GM23338 (cell line): ENCODE measurements around the gene PALLD. TPM values are rescaled to one million over a fixed set of nuclear protein-coding genes. Genes with fewer than 3 reads are reported as not detected.

Experiments used
- ATAC-seq: fragments of 200-7000 bp; cut with Tn5 transposase; 3 replicates; pipeline ENCODE4 v1.9.1; 2020
- DNase-seq: peaks from one replicate; pipeline ENCODE4 v3.0.0-alpha.2; 2015; ENCODE audit warnings: low spot score
- H2AFZ ChIP-seq: fragments of 200-600 bp; sonication (generic); 2 replicates; pipeline ENCODE4 v1.8.0; 2016; ENCODE audit warnings: antibody characterized with exemption, mild to moderate bottlenecking, moderate library complexity
- H3F3A ChIP-seq: fragments of 200-600 bp; sonication (generic); replicated peaks from 2 replicates; pipeline ENCODE4 v1.8.0; 2017; ENCODE audit warnings: antibody characterized with exemption, mixed run types, low read depth
- H3K27ac ChIP-seq: fragments of 200-600 bp; sonication (generic); 2 replicates; pipeline ENCODE4 v1.6.1; 2016; ENCODE audit warnings: low read depth
- H3K27me3 ChIP-seq: fragments of 200-600 bp; sonication (generic); 2 replicates; pipeline ENCODE4 v1.8.0; 2016; ENCODE audit warnings: mild to moderate bottlenecking, mixed run types, moderate library complexity; ENCODE audit not compliant: insufficient read depth
- H3K36me3 ChIP-seq: fragments of 200-600 bp; sonication (generic); 2 replicates; pipeline ENCODE4 v1.8.0; 2016; ENCODE audit warnings: mild to moderate bottlenecking; ENCODE audit not compliant: insufficient read depth
- H3K4me1 ChIP-seq: fragments of 200-600 bp; sonication (generic); 2 replicates; pipeline ENCODE4 v1.8.0; 2016; ENCODE audit warnings: mild to moderate bottlenecking, moderate library complexity; ENCODE audit not compliant: insufficient read depth
- H3K4me2 ChIP-seq: fragments of 200-600 bp; sonication (generic); 2 replicates; pipeline ENCODE4 v1.7.1; 2017; ENCODE audit warnings: mixed run types
- H3K4me3 ChIP-seq: fragments of 200-600 bp; sonication (generic); 2 replicates; pipeline ENCODE4 v1.6.1; 2016; ENCODE audit warnings: mixed run types
- H3K79me2 ChIP-seq: fragments of 200-600 bp; sonication (generic); replicated peaks from 2 replicates; pipeline ENCODE4 v1.8.0; 2017; ENCODE audit warnings: mild to moderate bottlenecking; ENCODE audit not compliant: insufficient read depth
- H3K9me2 ChIP-seq: fragments of 200-600 bp; sonication (generic); 2 replicates; pipeline ENCODE4 v1.8.0; 2017; ENCODE audit not compliant: insufficient read depth
- H4K20me1 ChIP-seq: fragments of 200-600 bp; sonication (generic); replicated peaks from 2 replicates; pipeline ENCODE4 v1.8.0; 2017; ENCODE audit warnings: mild to moderate bottlenecking; ENCODE audit not compliant: insufficient read depth
- H3K27ac Mint-ChIP-seq: 2 replicates; pipeline ENCODE4 v1.8.0; 2020; ENCODE audit warnings: inconsistent platforms, mild to moderate bottlenecking, moderate library complexity, mixed read lengths
- H3K27me3 Mint-ChIP-seq: 3 replicates; pipeline ENCODE4 v1.8.0; 2022; ENCODE audit warnings: low read depth, mild to moderate bottlenecking, moderate library complexity, mixed read lengths, inconsistent platforms; ENCODE audit not compliant: insufficient read depth, poor library complexity
- H3K36me3 Mint-ChIP-seq: 3 replicates; pipeline ENCODE4 v1.8.0; 2021; ENCODE audit warnings: low read depth, mild to moderate bottlenecking, inconsistent platforms, moderate library complexity, mixed read lengths
- H3K4me1 Mint-ChIP-seq: 3 replicates; pipeline ENCODE4 v1.8.0; 2020; ENCODE audit warnings: mild to moderate bottlenecking, inconsistent platforms, mixed read lengths
- H3K4me3 Mint-ChIP-seq: 3 replicates; pipeline ENCODE4 v1.8.0; 2021; ENCODE audit warnings: moderate library complexity, mild to moderate bottlenecking, inconsistent platforms, mixed read lengths
- H3K9me3 Mint-ChIP-seq: 3 replicates; pipeline ENCODE4 v1.8.0; 2020; ENCODE audit warnings: moderate library complexity, mild to moderate bottlenecking, inconsistent platforms, mixed read lengths
- CREB1 ChIP-seq: fragments of 250-450 bp; sonication (Bioruptor Pico); IDR thresholded peaks from 2 replicates; pipeline ENCODE4 v1.5.0; 2020; ENCODE audit warnings: low read depth, mild to moderate bottlenecking, moderate library complexity
- EZH2 ChIP-seq: fragments of 200-600 bp; sonication (generic); IDR thresholded peaks from one replicate; pipeline ENCODE4 v1.8.0; 2017; ENCODE audit warnings: antibody characterized with exemption, mild to moderate bottlenecking, low read depth; ENCODE audit not compliant: unreplicated experiment
- EZH2phosphoT487 ChIP-seq: fragments of 200-600 bp; sonication (generic); IDR thresholded peaks from one replicate; pipeline ENCODE4 v1.8.1; 2018; ENCODE audit warnings: antibody characterized with exemption; ENCODE audit not compliant: unreplicated experiment
- JUNB ChIP-seq: IDR thresholded peaks from one replicate; pipeline ENCODE4 v1.6.1; 2016; ENCODE audit warnings: antibody characterized with exemption; ENCODE audit not compliant: unreplicated experiment
- POLR2AphosphoS5 ChIP-seq: IDR thresholded peaks from 2 replicates; pipeline ENCODE4 v1.6.1; 2016; ENCODE audit warnings: antibody characterized with exemption, low read depth
- STAT1 ChIP-seq: IDR thresholded peaks from one replicate; pipeline ENCODE4 v1.6.1; 2016; ENCODE audit warnings: antibody characterized with exemption; ENCODE audit not compliant: unreplicated experiment
- ZNF114 ChIP-seq: fragments of 250-450 bp; sonication (Bioruptor Pico); IDR thresholded peaks from 2 replicates; pipeline ENCODE4 v1.5.0; 2020; ENCODE audit warnings: mild to moderate bottlenecking, moderate library complexity
- ZNF331 ChIP-seq: fragments of 250-450 bp; sonication (Bioruptor Pico); IDR thresholded peaks from 2 replicates; pipeline ENCODE4 v1.5.0; 2020; ENCODE audit warnings: low read depth, mild to moderate bottlenecking, moderate library complexity
- polyA plus RNA-seq: library from polyadenylated mRNA; unstranded; fragments of >200 nt; fragmentation: Nextera tagmentation; extraction: Ambion mirVana; gene quantifications from 2 replicates; pipeline ENCODE4 v1.2.1, GENCODE V29; 2016
- total RNA-seq: library from RNA; depleted of rRNA; stranded (reverse); fragments of >200 nt; shearing (Covaris generic); gene quantifications from 2 replicates; pipeline ENCODE4 v1.2.3, GENCODE V29; 2014
- TF ChIP-seq, protein P1 (sequence below): fragments of 250-450 bp; sonication (Bioruptor Pico); IDR thresholded peaks from 2 replicates; pipeline ENCODE4 v1.5.0; 2020; ENCODE audit warnings: mild to moderate bottlenecking, moderate library complexity
- TF ChIP-seq, protein P2 (sequence below): IDR thresholded peaks from 2 replicates; pipeline ENCODE4 v1.6.1; 2016; ENCODE audit warnings: antibody characterized with exemption
- TF ChIP-seq, protein P3 (sequence below), 2 experiments: fragments of 200-600 bp in 1 of 2; sonication (generic) in 1 of 2; conservative IDR thresholded peaks; 2 replicates each; pipeline versions ENCODE4 v1.5.1 to v1.6.1; 2016 to 2017; ENCODE audit warnings: antibody characterized with exemption in 2 of 2, low read depth in 2 of 2, mild to moderate bottlenecking in 2 of 2, moderate library complexity in 1 of 2
- TF ChIP-seq, protein P4 (sequence below): IDR thresholded peaks from one replicate; pipeline ENCODE4 v1.6.1; 2018; ENCODE audit warnings: antibody characterized with exemption; ENCODE audit not compliant: unreplicated experiment

Gene PALLD
- total and polyA plus RNA-seq, 2 experiments from 2014 or later, result 13.1 to 30.2 TPM

DNA sequence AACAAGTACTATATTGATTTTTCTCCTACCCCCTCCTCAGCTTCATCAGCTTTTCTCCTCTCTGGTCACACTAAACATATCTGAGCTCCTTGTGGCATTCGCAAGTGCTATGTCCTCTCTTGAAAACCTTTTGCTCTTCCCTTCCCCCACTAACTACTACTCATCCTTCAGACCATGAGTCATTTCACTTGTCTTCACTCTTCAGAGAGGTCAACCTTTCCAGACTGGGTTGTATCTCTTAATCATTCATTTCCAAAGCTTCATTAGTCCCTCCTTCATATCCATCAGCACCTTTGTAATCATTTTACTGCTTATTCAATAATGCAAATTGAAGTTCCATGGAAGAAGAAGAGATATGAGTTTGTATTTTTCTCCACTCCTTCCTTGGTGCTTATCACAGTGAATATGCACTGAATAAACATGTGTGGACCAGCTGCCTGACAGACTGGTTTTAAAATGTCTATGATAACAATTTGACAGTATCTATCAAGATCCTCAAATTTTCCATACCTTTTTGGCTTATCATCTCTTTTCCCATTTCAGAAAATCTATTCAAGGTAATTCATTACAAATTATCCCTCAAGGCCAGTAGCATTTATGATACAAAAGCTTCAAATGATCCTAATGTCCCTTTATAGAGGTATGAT lies 45.0 kb upstream of the PALLD start:
- H3K4me2 ChIP-seq, result no peak overlapping the region
- peaks cover 3% of the 10 kb centered on the region; the same call in 1 of the 3 replicates for H3K9me3 Mint-ChIP-seq
- peaks cover 5% of the 10 kb centered on the region; the same call in 2 of the 3 replicates for H3K4me1 Mint-ChIP-seq
- H3K4me3 Mint-ChIP-seq, result no peak overlapping the region
- H3K27me3 Mint-ChIP-seq, result peaks cover 4% of the 10 kb centered on the region
- H3K79me2 ChIP-seq, result no peaks in the 10 kb centered on the region
- H3K36me3 Mint-ChIP-seq, result no peaks in the 10 kb centered on the region
- no peak overlapping the region for H3K27ac Mint-ChIP-seq
- H3K27me3 ChIP-seq, result no peaks in the 10 kb centered on the region
- no peak for DNase-seq
- TF ChIP-seq STAT1, result no peak
- no peak for TF ChIP-seq ZNF331 (CRISPR knock-in tag)
- TF ChIP-seq, protein P1, sequence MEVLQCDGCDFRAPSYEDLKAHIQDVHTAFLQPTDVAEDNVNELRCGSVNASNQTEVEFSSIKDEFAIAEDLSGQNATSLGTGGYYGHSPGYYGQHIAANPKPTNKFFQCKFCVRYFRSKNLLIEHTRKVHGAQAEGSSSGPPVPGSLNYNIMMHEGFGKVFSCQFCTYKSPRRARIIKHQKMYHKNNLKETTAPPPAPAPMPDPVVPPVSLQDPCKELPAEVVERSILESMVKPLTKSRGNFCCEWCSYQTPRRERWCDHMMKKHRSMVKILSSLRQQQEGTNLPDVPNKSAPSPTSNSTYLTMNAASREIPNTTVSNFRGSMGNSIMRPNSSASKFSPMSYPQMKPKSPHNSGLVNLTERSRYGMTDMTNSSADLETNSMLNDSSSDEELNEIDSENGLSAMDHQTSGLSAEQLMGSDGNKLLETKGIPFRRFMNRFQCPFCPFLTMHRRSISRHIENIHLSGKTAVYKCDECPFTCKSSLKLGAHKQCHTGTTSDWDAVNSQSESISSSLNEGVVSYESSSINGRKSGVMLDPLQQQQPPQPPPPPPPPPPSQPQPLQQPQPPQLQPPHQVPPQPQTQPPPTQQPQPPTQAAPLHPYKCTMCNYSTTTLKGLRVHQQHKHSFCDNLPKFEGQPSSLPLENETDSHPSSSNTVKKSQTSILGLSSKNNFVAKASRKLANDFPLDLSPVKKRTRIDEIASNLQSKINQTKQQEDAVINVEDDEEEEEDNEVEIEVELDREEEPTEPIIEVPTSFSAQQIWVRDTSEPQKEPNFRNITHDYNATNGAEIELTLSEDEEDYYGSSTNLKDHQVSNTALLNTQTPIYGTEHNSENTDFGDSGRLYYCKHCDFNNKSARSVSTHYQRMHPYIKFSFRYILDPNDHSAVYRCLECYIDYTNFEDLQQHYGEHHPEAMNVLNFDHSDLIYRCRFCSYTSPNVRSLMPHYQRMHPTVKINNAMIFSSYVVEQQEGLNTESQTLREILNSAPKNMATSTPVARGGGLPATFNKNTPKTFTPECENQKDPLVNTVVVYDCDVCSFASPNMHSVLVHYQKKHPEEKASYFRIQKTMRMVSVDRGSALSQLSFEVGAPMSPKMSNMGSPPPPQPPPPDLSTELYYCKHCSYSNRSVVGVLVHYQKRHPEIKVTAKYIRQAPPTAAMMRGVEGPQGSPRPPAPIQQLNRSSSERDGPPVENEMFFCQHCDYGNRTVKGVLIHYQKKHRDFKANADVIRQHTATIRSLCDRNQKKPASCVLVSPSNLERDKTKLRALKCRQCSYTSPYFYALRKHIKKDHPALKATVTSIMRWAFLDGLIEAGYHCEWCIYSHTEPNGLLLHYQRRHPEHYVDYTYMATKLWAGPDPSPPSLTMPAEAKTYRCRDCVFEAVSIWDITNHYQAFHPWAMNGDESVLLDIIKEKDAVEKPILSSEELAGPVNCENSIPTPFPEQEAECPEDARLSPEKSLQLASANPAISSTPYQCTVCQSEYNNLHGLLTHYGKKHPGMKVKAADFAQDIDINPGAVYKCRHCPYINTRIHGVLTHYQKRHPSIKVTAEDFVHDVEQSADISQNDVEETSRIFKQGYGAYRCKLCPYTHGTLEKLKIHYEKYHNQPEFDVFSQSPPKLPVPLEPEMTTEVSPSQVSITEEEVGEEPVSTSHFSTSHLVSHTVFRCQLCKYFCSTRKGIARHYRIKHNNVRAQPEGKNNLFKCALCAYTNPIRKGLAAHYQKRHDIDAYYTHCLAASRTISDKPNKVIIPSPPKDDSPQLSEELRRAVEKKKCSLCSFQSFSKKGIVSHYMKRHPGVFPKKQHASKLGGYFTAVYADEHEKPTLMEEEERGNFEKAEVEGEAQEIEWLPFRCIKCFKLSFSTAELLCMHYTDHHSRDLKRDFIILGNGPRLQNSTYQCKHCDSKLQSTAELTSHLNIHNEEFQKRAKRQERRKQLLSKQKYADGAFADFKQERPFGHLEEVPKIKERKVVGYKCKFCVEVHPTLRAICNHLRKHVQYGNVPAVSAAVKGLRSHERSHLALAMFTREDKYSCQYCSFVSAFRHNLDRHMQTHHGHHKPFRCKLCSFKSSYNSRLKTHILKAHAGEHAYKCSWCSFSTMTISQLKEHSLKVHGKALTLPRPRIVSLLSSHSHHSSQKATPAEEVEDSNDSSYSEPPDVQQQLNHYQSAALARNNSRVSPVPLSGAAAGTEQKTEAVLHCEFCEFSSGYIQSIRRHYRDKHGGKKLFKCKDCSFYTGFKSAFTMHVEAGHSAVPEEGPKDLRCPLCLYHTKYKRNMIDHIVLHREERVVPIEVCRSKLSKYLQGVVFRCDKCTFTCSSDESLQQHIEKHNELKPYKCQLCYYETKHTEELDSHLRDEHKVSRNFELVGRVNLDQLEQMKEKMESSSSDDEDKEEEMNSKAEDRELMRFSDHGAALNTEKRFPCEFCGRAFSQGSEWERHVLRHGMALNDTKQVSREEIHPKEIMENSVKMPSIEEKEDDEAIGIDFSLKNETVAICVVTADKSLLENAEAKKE, result no peak
- TF ChIP-seq ZNF114 (CRISPR knock-in tag), result no peak
- TF ChIP-seq POLR2AphosphoS5, result no peak
- TF ChIP-seq, protein P2, sequence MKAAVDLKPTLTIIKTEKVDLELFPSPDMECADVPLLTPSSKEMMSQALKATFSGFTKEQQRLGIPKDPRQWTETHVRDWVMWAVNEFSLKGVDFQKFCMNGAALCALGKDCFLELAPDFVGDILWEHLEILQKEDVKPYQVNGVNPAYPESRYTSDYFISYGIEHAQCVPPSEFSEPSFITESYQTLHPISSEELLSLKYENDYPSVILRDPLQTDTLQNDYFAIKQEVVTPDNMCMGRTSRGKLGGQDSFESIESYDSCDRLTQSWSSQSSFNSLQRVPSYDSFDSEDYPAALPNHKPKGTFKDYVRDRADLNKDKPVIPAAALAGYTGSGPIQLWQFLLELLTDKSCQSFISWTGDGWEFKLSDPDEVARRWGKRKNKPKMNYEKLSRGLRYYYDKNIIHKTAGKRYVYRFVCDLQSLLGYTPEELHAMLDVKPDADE, result no peak
- TF ChIP-seq EZH2, result no peak
- no peak for TF ChIP-seq CREB1
- TF ChIP-seq JUNB, result no peak
- TF ChIP-seq, protein P3, sequence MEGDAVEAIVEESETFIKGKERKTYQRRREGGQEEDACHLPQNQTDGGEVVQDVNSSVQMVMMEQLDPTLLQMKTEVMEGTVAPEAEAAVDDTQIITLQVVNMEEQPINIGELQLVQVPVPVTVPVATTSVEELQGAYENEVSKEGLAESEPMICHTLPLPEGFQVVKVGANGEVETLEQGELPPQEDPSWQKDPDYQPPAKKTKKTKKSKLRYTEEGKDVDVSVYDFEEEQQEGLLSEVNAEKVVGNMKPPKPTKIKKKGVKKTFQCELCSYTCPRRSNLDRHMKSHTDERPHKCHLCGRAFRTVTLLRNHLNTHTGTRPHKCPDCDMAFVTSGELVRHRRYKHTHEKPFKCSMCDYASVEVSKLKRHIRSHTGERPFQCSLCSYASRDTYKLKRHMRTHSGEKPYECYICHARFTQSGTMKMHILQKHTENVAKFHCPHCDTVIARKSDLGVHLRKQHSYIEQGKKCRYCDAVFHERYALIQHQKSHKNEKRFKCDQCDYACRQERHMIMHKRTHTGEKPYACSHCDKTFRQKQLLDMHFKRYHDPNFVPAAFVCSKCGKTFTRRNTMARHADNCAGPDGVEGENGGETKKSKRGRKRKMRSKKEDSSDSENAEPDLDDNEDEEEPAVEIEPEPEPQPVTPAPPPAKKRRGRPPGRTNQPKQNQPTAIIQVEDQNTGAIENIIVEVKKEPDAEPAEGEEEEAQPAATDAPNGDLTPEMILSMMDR (conservative IDR thresholded peaks at IDR 0.05; ENCODE audit: low read depth in 2 of 2), result no peak
- TF ChIP-seq EZH2phosphoT487, result no peak
- TF ChIP-seq, protein P4, sequence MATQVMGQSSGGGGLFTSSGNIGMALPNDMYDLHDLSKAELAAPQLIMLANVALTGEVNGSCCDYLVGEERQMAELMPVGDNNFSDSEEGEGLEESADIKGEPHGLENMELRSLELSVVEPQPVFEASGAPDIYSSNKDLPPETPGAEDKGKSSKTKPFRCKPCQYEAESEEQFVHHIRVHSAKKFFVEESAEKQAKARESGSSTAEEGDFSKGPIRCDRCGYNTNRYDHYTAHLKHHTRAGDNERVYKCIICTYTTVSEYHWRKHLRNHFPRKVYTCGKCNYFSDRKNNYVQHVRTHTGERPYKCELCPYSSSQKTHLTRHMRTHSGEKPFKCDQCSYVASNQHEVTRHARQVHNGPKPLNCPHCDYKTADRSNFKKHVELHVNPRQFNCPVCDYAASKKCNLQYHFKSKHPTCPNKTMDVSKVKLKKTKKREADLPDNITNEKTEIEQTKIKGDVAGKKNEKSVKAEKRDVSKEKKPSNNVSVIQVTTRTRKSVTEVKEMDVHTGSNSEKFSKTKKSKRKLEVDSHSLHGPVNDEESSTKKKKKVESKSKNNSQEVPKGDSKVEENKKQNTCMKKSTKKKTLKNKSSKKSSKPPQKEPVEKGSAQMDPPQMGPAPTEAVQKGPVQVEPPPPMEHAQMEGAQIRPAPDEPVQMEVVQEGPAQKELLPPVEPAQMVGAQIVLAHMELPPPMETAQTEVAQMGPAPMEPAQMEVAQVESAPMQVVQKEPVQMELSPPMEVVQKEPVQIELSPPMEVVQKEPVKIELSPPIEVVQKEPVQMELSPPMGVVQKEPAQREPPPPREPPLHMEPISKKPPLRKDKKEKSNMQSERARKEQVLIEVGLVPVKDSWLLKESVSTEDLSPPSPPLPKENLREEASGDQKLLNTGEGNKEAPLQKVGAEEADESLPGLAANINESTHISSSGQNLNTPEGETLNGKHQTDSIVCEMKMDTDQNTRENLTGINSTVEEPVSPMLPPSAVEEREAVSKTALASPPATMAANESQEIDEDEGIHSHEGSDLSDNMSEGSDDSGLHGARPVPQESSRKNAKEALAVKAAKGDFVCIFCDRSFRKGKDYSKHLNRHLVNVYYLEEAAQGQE, result no peak
- ATAC-seq, result no peak
- H3K4me3 ChIP-seq, result no peak overlapping the region
- H3F3A ChIP-seq, result no peaks in the 10 kb centered on the region
- H2AFZ ChIP-seq, result no peak overlapping the region
- no peak overlapping the region for H3K27ac ChIP-seq
- no peaks in the 10 kb centered on the region for H3K36me3 ChIP-seq
- no peaks in the 10 kb centered on the region for H4K20me1 ChIP-seq
- H3K9me2 ChIP-seq, result no peaks in the 10 kb centered on the region
- no peaks in the 10 kb centered on the region for H3K4me1 ChIP-seq
